Vagina (tissue), 2 donors: Measurements from ENCODE around the gene GJD2.

Experiments
- CTCF ChIP-seq, 3 experiments: fragments of 450-650 bp in 2 of 3; fragments of 200-600 bp in 1 of 3; sonication (generic) in 1 of 3; IDR thresholded peaks; one replicate each; pipeline ENCODE4 v1.5.1; 2017 to 2019; ENCODE audit warnings: antibody characterized with exemption in 3 of 3, mild to moderate bottlenecking in 2 of 3, moderate library complexity in 2 of 3
- POLR2A ChIP-seq, 2 donors: fragments of 450-650 bp; IDR thresholded peaks; one replicate each; pipeline ENCODE4 v1.6.1; 2017; ENCODE audit warnings: antibody characterized with exemption in 2 of 2, mild to moderate bottlenecking in 2 of 2, moderate library complexity in 2 of 2
- POLR2AphosphoS5 ChIP-seq, 2 donors: sonication (generic); formaldehyde crosslinking; IDR thresholded peaks; one replicate each; pipeline ENCODE4 v1.9.0; 2017; ENCODE audit warnings: antibody characterized with exemption in 2 of 2, mild to moderate bottlenecking in 2 of 2, low read depth in 1 of 2; ENCODE audit not compliant: insufficient read depth in 1 of 2

GRCh38 chr15:34768530-34768929 lies 13.7 kb upstream of the GJD2 start:
- no peak for TF ChIP-seq CTCF (IDR thresholded peaks at IDR 0.05)
- TF ChIP-seq POLR2AphosphoS5 (IDR thresholded peaks at IDR 0.05; ENCODE audit: insufficient read depth in 1 of 2, low read depth in 1 of 2) = no peak
- no peak for TF ChIP-seq POLR2A (IDR thresholded peaks at IDR 0.05)
